ELR (cell line): ENCODE results near the gene DCP1B.

Experiments used
- DNase-seq: peaks from one replicate; pipeline ENCODE4 v3.0.0-alpha.2; 2015; ENCODE audit warnings: low read depth

Gene DCP1B

DNA sequence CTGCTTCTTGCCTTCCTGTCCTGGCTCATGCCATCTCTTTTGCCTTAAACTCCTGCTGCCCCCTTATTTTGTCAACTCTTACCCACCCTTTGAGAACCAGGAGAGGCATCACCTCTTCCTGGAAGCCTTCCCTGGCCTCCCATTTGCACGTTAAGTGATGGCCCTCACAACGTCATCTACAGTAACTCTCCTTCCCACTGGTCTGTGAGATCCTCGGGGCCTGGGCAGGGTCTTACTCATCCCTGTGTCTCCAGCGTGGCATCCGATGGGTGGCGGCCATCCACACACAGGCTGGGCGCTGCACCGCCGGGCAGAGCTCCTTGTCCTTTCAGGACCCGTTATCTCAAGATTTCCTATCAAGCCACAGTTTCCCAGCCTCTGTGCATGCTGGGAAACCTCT is 69.0 kb downstream of the DCP1B start:
- DNase-seq, result no peak

DNA sequence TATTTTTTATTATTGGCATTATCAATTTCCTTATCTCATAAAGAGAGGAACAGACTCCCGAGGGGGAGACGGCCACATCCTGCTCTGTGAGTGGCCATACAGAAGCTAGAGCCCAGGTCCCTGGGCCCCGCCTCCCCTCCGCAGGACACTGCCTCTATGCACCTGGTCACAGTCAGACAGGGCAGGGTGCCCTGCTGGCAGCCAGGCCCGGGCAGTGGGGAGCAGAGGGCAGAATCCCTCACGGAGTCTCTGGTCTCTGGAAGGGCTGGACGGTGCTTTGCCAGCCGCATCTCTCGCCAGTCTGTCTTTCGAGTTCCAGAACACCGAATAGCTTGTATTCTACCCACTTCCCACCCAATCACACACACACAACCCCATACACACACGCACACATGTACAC is 69.4 kb downstream of the DCP1B start:
- DNase-seq, result no peak

DNA sequence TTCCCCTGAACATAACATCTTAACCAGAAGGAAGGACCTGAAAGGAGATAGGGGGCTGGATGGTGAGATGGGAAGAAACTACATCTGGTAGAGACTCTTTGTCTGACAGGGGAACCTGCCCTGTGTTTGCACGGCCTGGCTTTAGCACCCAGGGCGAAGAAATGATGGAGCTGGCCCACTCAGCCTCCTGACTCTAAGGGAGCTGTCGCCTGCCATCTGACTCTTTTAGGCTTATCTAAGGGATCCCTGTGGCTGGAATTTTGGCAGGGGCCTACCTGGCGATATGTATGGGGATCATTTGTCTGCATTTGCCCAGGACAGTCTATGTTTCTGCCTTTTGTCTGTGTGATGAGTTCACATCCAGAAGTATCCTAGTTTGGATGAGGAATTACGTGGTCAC is 70.2 kb downstream of the DCP1B start:
- no peak for DNase-seq

DNA sequence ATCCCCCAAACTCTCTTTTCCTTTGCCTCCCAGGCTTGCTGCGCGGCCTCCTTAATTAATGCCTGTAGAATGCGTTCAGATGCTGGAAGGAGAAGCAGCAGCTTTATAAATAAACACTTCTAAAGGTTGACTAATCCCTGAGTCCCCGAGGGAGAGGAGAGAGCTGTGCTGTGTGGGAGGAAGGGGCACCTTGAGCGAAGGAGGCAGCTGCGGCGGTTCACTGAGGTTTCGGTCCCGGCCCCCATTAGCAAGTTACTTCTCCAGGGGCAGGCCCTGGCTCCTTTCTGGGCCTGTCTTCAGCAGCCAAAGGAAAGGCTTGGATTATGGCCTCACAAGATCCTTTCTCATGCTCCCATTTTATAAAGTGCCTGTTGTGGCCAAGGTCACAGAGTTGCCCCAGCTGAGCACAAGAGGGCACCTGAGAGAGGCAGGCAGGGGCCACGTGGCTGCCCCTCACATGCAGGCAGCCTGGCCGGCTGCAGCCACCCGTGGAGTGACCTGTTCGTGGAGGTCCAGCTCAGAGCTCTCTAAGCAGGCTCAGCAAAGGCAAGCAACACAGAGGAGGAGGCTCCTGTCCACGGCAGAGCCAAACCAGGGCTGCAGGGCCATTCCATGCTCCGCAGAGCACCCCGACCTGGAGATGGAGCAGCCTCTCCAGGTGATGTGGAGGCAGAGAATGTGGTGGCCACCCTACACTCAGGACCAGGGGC is 70.8 kb downstream of the DCP1B start:
- peak; percentile 10 for DNase-seq

DNA sequence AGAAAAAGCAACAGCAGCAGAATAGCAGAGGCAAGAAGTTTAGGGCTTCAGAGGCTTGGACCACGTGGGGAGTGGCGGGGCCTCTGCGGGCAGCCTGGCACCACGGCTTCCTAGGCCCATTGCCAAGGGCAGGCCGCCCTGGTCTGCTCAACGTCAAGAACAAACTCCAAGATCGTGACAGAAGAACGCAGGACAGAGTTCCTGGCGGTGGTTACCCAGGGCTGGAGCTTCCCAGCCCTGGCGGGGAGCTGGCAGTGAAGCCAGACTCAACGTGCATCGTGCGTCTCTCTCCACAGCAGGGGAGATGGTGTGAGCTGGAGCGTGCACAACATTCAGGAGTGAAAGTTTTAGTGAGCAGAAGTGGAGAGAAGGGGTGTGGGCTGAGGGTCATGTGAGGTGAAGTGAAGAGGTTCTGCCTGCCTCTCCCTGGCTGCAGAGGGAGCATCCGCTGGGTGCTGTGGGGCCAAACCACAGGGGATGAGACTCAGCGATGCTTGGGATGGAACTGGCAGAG is 71.9 kb downstream of the DCP1B start:
- no peak for DNase-seq

DNA sequence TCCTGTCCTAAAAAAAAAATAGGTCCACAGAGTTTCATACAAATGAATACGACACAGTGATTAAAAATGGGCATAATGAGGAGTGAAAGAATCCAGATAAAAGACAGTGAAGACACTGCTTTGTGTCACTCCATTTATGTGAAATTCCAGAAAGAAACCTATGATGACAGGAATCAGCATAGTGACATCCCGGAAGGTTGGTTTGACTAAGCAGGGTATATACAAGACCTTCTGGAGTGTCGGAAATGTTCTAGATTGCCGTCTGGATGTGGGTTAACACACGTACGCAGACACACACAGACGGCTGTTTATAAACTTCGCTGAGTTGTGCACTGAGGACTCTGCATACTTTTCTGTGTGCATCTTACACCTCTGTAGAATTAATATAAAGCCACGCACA is 72.6 kb downstream of the DCP1B start:
- no peak for DNase-seq

DNA sequence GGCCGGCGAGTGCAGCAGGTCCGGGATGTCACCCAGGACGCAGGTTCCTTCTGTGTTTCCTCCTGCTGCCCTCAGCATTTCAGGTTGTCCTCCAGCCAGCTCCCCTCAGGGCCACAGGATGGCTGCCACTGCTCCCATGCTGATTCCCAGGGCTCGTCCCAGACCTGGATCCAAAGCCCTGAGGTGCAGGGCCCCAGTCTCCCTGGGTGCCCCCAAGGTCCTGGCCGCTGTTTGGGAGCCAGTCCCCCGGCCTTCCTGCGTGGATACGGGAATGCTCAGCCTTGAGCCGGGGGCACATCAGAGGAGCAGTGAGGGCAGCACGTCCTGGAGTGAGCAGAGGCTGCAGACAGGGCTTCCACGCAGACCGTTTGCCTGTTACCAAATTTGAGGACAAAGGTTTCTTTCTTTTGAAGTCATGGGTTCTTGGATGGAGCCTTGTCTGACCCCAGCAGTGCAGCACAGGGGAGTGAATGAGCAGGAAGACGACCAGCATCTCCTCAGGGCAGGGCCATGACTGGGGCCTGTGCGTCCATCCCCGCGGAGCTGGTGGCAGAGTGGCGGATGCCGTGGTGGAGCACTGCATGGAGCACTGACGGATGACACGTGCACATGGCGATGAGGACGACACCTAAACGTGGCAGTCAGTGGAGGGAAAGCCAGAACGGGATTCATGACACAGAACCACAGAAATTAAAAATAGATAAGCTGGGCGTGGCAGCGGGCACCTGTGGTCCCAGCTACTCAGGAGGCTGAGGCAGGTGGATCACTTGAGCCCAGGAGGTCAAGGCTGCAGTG is 73.3 kb downstream of the DCP1B start:
- DNase-seq, result no peak

DNA sequence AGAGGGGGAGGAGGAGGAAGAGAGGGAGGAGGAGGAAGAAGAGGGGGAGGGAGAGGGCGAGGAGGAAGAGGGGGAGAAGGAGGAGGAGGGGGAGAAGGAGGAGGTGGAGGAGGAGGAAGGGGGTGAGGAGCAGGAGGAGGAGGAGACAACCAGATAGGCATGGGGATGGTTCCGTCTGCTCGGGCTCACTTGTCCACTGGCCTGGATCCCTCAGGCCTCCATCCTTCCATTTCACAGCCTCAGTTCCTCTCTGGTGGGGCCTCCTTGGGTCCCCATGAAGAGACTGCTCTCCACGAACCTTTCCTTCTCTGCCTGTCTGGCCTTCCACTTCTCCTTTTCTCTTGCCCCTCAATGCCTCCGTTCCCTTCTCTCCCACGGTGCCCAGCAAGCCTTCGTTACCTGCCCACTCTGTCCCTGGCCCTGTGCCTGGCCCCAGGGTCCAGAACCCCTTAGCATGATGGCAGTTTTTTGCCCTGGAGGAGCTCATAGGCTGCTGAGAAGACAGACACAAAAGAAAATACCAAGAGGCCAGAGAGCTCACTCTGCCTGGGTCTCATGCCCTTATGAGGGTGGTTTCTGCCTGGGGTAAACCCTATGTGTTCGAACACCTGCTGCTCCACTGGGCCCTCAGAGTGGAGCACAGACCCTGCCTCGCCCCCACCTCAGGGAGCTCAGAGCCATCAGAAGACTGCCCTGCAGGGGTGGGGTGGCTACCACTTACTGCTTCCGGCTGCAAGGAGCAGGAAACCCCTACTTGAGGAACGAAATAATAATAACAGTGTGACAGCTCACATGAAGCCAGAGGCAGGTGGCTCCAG is 74.1 kb downstream of the DCP1B start:
- no peak for DNase-seq

DNA sequence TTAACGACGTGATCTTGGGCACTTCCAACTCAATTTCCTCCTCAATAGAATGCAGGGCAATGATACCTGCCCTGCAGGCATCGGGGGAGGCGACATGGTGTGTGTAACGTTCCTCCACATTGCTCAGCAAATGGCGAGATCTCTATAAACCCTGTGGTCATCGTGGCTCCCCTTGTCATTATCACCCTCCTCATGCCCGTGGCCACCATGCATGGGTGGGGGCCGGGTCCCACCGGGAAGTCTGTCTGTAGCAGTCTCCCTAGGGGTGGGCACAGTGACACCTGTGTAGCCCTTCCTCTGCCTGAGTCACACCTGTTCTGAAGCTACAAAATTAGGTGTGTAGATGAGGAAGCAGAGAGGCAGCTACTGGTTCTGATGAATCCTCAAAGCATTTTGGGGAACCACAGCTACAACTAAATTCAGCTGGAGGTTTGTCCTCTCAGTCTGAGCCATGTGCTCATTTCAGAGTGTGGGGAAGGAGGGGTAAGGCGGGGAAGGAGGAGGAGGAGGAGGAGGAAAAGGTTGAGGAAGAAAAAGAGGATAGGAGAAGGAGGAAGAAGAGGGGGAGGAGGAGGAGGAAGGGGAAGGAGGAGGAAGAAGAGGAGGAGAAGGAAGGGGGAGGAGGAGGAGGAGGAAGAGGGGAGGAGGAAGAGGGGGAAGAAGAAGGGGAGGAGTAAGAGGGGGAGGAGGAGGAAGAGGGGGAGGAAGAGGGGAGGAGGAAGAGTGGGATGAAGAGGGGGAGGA is 74.8 kb downstream of the DCP1B start:
- DNase-seq, result no peak

DNA sequence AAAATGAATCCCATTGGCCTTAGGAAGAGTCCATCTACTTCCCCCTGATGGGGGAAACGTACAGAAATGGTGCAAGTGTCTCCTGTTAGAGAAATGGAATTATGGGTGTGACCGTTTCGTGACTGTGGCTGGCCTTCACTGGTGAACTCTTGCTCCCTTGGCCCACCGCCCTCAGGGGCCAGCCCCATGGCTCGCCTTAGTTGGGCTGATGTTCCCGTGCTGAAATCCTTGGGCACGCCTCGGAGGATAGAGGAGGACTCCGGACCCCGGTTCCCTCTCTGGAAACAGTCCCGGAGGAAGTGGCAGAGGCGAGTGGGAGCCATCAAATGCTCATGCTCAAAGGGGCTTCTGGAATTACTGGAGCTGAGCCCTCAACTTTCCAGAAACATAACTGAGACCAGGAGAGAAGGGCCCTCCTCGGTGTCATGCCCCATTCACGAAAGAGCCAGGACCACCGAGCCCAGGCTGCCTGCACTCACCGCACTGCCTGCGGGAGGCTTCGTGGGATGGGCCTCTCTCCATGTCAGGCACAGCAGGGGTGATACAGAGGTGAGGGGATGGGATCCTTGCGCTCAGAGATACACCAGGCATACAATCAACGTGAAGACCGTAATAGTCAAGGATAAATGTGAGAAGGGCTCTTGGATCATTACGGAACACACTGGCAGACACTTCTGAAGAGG is 75.7 kb downstream of the DCP1B start:
- DNase-seq, result no peak

DNA sequence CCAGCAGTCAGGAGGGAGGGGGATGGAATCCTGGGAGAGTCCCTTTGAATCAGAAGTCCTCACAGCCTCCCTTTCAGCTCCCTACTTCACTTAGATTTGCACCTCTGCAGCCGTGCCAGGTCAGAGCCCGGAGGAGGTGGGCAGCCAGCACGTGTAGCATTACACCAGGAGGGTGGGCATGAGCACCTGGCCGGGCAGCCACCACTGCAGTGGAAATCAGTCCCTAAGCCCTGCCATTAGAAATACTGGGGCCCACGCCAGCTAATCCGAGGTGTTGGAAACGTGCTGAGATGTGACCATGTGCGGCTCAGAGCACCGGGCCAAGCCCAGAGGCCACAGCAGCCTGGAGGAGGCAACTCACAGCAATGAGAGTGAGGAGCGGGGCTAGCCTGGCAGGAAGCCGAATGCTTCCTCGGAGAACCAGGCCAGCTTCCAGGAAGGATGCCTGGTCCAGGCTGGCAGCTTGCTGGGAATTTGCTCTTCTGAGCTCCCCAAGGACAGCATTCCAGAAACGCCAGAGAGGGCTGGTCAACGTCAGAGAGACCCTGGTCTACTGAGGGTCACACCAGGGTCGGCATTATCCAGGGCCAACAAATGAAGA is 76.4 kb downstream of the DCP1B start:
- DNase-seq, result no peak

DNA sequence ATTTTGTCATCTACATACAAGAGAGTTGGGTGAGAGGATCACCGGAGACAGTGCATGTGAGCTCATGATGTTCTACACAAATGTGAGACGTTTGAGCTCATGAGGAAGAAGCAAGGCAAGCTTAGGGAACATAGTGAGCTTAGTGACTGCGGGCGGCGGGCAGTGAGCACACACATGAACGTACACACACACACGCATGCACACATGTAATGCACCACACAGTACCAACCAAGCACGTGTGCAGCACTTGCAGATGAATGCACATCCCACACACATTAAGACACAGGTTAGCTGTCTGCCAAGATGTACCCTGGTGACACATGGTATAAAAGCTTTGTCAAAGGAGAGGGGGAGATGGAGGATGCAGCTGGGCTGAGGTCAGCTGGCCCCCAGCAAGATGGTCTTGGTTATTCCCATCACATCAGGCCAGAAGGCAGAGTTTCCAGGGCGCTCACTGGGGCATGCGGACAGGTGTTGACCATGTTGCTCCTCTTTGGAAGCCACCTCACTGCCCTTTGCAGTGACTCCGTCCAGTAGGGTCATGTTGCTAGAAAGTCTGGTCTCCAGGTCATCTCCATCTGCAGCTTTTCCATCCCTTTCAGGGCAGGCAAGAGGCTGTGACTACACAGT is 77.1 kb downstream of the DCP1B start:
- DNase-seq, result no peak

DNA sequence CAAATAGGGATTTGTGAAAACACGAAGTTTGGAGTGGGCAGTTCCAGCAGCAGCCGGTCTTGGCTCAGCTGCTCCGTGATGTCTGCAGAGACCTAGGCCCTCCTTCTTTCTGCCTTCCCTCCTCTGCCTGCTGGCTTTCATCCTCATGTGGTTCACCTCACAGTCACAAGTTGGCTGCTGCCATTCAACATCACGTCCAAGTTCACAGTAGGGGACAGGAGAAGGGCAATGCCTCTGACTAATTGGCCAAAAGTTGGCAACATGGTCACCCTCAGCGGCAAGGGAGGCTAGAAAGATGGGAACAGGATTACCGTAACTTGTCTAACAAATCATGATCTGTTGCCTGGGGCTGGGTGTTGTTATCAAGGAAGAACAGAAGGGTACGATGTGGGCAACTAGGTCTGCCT is 78.0 kb downstream of the DCP1B start:
- DNase-seq, result no peak

DNA sequence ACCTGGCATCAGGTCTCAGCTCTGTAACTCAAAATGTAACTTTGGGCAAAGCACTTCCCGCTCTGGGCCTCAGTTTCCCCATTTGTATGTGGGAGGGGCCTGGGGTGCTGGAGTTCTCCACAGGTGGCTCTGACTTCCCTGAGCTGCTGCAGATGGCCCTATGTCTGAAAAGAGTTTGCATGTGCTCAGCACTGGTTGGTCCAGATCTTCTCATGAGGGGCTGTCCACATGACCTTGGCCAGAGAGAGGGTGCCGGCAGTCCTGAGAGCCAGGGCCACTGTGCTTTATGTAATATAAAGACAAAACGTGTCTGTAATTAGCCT is 78.6 kb downstream of the DCP1B start:
- no peak for DNase-seq

DNA sequence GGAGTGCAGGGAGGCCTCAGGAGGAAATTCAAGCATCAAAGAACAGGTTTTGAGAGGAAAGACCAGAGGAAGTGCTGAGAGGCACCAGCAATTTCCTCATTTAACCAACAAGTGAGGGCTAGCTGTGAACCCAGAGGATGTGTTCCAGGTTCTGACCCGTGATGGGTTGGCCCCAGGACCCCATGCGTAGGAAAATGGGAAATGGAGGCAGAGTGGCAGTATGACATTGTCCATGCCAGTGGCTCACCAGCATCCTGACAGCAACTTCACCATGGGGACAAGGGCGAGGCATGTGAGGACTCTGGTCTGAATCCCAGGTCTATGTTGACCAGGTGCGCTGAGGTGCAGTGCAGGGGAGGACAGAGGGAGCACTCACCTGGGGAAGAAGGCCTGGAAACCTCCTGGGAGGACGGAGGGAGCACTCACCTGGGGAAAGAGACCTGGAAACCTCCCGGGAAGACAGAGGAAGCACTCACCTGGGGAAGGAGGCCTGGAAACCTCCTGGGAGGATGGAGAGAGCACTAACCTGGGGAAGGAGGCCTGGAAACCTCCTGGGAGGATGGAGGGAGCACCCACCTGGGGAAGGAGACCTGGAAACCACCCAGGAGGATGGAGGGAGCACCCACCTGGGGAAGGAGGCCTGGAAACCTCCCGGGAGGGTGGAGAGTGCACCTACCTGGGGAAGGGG is 79.1 kb downstream of the DCP1B start:
- DNase-seq, result no peak

DNA sequence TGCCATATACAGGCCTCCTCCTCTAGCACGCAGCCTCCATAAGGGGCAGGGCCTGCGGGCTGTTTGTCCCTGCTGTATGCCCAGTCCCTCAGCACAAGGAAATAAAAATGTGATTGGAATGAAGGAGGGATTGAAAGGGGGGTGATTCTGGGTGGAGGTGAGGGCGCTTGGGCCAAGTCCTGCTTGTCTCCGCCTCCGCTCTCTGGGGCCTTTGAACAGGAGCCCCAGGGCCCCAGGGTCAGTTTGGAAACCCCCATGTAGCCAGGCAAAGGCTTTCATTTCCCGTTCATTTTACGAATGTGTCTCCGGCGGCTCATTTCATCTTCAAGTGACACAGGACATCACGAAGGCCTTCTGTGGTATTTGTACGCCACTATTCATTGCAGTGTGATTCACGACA is 81.3 kb downstream of the DCP1B start:
- DNase-seq, result no peak

DNA sequence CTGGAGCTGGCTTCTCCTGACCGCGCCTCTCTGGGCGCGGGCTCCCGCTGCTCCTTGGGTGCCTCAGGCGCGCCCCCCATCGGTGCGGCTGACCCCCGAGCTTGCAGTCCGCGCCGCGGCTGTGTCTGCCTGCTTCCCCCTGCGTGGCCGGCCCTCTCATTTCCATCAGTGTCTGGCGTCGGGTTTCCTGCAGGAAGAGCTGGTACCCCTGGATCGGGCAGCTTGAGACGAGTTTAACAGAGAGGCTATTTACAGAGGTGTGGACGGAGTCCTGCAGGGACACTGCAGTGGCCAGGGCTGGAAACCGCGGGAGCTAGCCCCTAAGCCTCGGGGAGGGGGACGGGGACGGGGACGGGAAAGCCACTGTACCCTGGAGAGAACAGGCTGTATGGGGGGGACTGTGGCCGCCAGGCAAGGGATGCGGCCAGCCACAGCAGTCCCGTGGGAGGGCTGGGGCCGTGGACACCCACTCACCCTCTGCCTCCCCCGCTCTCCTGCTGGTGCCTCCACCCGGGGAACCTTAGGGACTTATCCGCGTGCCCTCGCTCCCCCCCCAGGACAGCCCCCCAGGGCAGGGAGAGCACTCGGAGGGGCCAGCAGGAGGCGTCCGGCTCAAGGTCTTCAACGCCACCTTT is 82.1 kb downstream of the DCP1B start:
- no peak for DNase-seq

DNA sequence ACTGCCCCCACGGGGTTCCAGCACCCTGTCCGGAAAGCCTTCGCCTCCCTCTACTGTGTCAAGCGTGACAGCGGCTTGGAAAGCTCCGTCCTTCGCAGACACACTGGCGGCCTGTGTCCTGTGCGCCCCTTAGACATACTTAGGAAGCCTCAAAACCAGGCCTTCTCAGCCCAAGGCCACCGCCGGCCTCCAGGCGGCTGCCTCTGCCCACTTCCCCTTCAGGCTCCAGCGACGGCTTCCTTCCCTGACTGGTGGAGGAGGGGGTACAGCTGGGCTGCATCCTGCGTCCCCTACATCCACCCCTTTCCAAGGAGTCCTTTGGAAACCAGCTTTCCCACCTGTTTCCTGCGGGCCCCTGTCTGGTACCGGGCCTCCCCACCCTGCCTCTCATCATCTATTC is 83.3 kb downstream of the DCP1B start:
- DNase-seq, result no peak

DNA sequence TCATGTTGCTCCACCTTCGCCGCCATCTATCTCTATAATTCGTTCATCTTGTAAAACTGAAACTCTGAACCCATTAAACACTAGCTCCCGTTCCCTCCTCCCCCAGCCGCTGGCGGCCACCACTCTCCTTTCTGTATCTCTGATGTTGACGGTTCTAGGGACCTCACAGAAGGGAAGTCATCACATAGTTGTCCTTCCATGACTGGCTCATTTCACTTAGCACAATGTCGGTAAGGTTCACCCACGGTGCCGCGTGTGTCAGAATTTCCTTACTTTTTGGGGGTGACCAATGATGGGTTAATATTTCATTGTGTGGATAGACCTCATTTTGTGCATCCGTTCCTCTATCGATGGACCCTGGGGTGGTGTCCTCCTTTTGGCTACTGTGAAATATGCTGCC is 83.8 kb downstream of the DCP1B start:
- no peak for DNase-seq

DNA sequence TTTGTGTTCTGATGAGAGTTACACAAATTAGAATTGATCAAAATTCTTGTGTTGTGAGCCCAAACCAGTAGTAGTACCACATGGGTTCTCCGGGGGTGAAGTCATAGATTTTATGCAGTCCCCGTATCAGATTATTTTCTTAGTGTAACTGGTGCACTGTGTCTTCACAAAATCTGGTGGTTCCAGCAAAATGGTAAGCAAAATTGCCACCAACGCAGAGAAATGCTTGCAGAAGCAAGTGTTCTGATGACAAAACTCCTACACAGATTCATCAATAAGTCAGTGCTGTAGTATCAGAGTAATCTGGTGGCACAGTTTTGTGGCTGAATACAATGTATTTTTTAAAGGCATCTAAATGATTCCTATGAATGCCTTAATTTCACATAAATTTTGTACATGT is 84.5 kb downstream of the DCP1B start:
- DNase-seq, result no peak
